GM23248 (cell line): ENCODE results near the gene LTBP3. TPM values are rescaled to one million over a fixed set of nuclear protein-coding genes. Genes with fewer than 3 reads are reported as not detected.

Experiments used
- DNase-seq: peaks from one replicate; pipeline ENCODE4 v3.0.0-alpha.2; 2015
- H2AFZ ChIP-seq: fragments of 200-600 bp; sonication (generic); 2 replicates; pipeline ENCODE4 v1.6.1; 2016; ENCODE audit warnings: antibody characterized with exemption
- H3F3A ChIP-seq: fragments of 200-600 bp; sonication (generic); 2 replicates; pipeline ENCODE4 v1.6.1; 2016; ENCODE audit warnings: mild to moderate bottlenecking, antibody characterized with exemption, mixed run types; ENCODE audit not compliant: insufficient read depth
- H3K27ac ChIP-seq: fragments of 200-600 bp; sonication (generic); 2 replicates; pipeline ENCODE4 v1.5.1; 2016; ENCODE audit warnings: mild to moderate bottlenecking
- H3K27me3 ChIP-seq: fragments of 200-600 bp; sonication (generic); replicated peaks from 2 replicates; pipeline ENCODE4 v1.6.1; 2016; ENCODE audit warnings: mild to moderate bottlenecking; ENCODE audit not compliant: insufficient read depth
- H3K36me3 ChIP-seq: fragments of 200-600 bp; sonication (generic); 2 replicates; pipeline ENCODE4 v1.6.1; 2016; ENCODE audit warnings: low read depth, mild to moderate bottlenecking
- H3K4me1 ChIP-seq: fragments of 200-600 bp; sonication (generic); 2 replicates; pipeline ENCODE4 v1.6.1; 2016; ENCODE audit warnings: mild to moderate bottlenecking; ENCODE audit not compliant: insufficient read depth
- H3K4me2 ChIP-seq: fragments of 200-600 bp; sonication (generic); one replicate; pipeline ENCODE4 v1.6.1; 2016; ENCODE audit warnings: mild to moderate bottlenecking; ENCODE audit not compliant: unreplicated experiment
- H3K4me3 ChIP-seq: fragments of 200-600 bp; sonication (generic); 2 replicates; pipeline ENCODE4 v1.5.1; 2016; ENCODE audit warnings: mild to moderate bottlenecking
- H3K79me2 ChIP-seq: fragments of 200-600 bp; sonication (generic); 2 replicates; pipeline ENCODE4 v1.6.1; 2016; ENCODE audit warnings: mild to moderate bottlenecking; ENCODE audit not compliant: insufficient read depth
- H3K9ac ChIP-seq: fragments of 200-600 bp; sonication (generic); 2 replicates; pipeline ENCODE4 v1.6.1; 2016; ENCODE audit warnings: mild to moderate bottlenecking
- H3K9me2 ChIP-seq: fragments of 200-600 bp; sonication (generic); 2 replicates; pipeline ENCODE4 v1.6.1; 2016; ENCODE audit warnings: mixed run types, mild to moderate bottlenecking, moderate library complexity; ENCODE audit not compliant: insufficient read depth
- H3K9me3 ChIP-seq: fragments of 200-600 bp; sonication (generic); one replicate; pipeline ENCODE4 v1.6.1; 2017; ENCODE audit warnings: low read depth
- H4K20me1 ChIP-seq: fragments of 200-600 bp; sonication (generic); 2 replicates; pipeline ENCODE4 v1.6.0; 2016; ENCODE audit not compliant: insufficient read depth
- EZH2 ChIP-seq: fragments of 200-600 bp; sonication (generic); IDR thresholded peaks from 2 replicates; pipeline ENCODE4 v1.6.1; 2018; ENCODE audit warnings: antibody characterized with exemption, mild to moderate bottlenecking; ENCODE audit not compliant: insufficient read depth, poor library complexity, severe bottlenecking
- EZH2phosphoT487 ChIP-seq: fragments of 200-600 bp; sonication (generic); IDR thresholded peaks from 2 replicates; pipeline ENCODE4 v1.6.1; 2018; ENCODE audit warnings: antibody characterized with exemption, moderate library complexity, mild to moderate bottlenecking, low read depth; ENCODE audit not compliant: insufficient read depth
- WGBS, 2 experiments: methylation state at CpG; one replicate each; pipeline ENCODE4 v1.1.6; 2015 to 2017; ENCODE audit warnings: low lambda C conversion rate in 2 of 2, low coverage in 1 of 2; ENCODE audit errors: missing lambda C conversion rate in 2 of 2; 5-methylcytosine and 5-hydroxymethylcytosine counted together
- in situ Hi-C: fragments of 300-500 bp; cut with MboI; formaldehyde crosslinking; loops from 2 replicates; pipeline ENCODE4 v1.15.0; 2020
- polyA plus RNA-seq: library from polyadenylated mRNA; unstranded; fragments of >200 nt; fragmentation: Nextera tagmentation; extraction: Ambion mirVana; gene quantifications from 2 replicates; pipeline ENCODE4 v1.2.1, GENCODE V29; 2016
- total RNA-seq: library from RNA; depleted of rRNA; stranded (reverse); fragments of >200 nt; shearing (Covaris generic); gene quantifications from 2 replicates; pipeline ENCODE4 v1.2.3, GENCODE V29; 2014

Gene LTBP3
- total and polyA plus RNA-seq, 2 experiments from 2014 or later, result 39.6 to 112 TPM

GRCh38 chr11:65501472-65502273 lies 56.5 kb downstream of the LTBP3 start:
- 0 to 1% methylated on average over 3 of the region's 3 CpGs for WGBS, 2 experiments
- H2AFZ ChIP-seq, result no peak overlapping the region
- H3F3A ChIP-seq, result peaks cover 93% of the 10 kb centered on the region
- H3K4me2 ChIP-seq, result peak overlapping the region; percentile 97
- in situ Hi-C loops, result no loop called here
- TF ChIP-seq EZH2phosphoT487, result 0 out of 2 replicates have a peak, but pooled peaks have one; percentile 4
- TF ChIP-seq EZH2, result no peak
- H3K9me2 ChIP-seq, result no peaks in the 10 kb centered on the region
- H3K27me3 ChIP-seq, result no peaks in the 10 kb centered on the region
- peak overlapping the region; percentile 98 for H3K4me3 ChIP-seq
- H3K79me2 ChIP-seq, result peaks cover 95% of the 10 kb centered on the region
- peaks cover 15% of the 10 kb centered on the region for H3K4me1 ChIP-seq
- peak overlapping the region; percentile 100 for H3K27ac ChIP-seq
- peak; percentile 64 for DNase-seq
- peaks cover 68% of the 10 kb centered on the region for H4K20me1 ChIP-seq
- H3K9me3 ChIP-seq, result no peaks in the 10 kb centered on the region
- peaks cover 75% of the 10 kb centered on the region for H3K36me3 ChIP-seq
- H3K9ac ChIP-seq, result peak overlapping the region; percentile 100

DNA sequence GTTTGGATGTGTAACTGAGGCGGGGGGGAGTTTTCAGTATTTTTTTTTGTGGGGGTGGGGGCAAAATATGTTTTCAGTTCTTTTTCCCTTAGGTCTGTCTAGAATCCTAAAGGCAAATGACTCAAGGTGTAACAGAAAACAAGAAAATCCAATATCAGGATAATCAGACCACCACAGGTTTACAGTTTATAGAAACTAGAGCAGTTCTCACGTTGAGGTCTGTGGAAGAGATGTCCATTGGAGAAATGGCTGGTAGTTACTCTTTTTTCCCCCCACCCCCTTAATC lies 57.0 kb downstream of the LTBP3 start:
- in situ Hi-C loops, result no loop called here
- WGBS, 2 experiments, result 0 to 2% methylated on average over 2 of the region's 2 CpGs
- Histone ChIP-seq H3K36me3 (peaks cover 71% of the 10 kb centered on the region), H3K9ac (peak overlapping the region; percentile 100), H3K27me3 (no peaks in the 10 kb centered on the region), H3K79me2 (peaks cover 95% of the 10 kb centered on the region), H3K4me3 (peak overlapping the region; percentile 98), H3F3A (peaks cover 93% of the 10 kb centered on the region), H3K4me1 (peaks cover 20% of the 10 kb centered on the region), H3K9me2 (no peaks in the 10 kb centered on the region), H3K27ac (peak overlapping the region; percentile 100), H3K4me2 (peak overlapping the region; percentile 97), H2AFZ (no peak overlapping the region), H3K9me3 (no peaks in the 10 kb centered on the region), H4K20me1 (peaks cover 65% of the 10 kb centered on the region)
- TF ChIP-seq EZH2 (no peak), EZH2phosphoT487 (peak; percentile 3; the same call in 1 of the 2 replicates)
- DNase-seq, result no peak

DNA sequence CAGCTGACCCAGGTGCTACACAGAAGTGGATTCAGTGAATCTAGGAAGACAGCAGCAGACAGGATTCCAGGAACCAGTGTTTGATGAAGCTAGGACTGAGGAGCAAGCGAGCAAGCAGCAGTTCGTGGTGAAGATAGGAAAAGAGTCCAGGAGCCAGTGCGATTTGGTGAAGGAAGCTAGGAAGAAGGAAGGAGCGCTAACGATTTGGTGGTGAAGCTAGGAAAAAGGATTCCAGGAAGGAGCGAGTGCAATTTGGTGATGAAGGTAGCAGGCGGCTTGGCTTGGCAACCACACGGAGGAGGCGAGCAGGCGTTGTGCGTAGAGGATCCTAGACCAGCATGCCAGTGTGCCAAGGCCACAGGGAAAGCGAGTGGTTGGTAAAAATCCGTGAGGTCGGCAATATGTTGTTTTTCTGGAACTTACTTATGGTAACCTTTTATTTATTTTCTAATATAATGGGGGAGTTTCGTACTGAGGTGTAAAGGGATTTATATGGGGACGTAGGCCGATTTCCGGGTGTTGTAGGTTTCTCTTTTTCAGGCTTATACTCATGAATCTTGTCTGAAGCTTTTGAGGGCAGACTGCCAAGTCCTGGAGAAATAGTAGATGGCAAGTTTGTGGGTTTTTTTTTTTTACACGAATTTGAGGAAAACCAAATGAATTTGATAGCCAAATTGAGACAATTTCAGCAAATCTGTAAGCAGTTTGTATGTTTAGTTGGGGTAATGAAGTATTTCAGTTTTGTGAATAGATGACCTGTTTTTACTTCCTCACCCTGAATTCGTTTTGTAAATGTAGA lies 57.6 kb downstream of the LTBP3 start:
- WGBS, 2 experiments, result 0 to 1% methylated on average over 20 of the region's 20 CpGs
- peaks cover 26% of the 10 kb centered on the region for H3K4me1 ChIP-seq
- peaks cover 66% of the 10 kb centered on the region for H3K36me3 ChIP-seq
- H3K27me3 ChIP-seq, result no peaks in the 10 kb centered on the region
- peak overlapping the region; percentile 97 for H3K4me2 ChIP-seq
- peaks cover 95% of the 10 kb centered on the region for H3K79me2 ChIP-seq
- peak; percentile 79 for DNase-seq
- H4K20me1 ChIP-seq, result peaks cover 59% of the 10 kb centered on the region
- H2AFZ ChIP-seq, result no peak overlapping the region
- no peaks in the 10 kb centered on the region for H3K9me3 ChIP-seq
- peak overlapping the region; percentile 100 for H3K9ac ChIP-seq
- H3F3A ChIP-seq, result peaks cover 93% of the 10 kb centered on the region
- H3K9me2 ChIP-seq, result no peaks in the 10 kb centered on the region
- peak overlapping the region; percentile 100 for H3K27ac ChIP-seq
- TF ChIP-seq EZH2phosphoT487 (peak; percentile 70; the same call in 1 of the 2 replicates), EZH2 (no peak)
- in situ Hi-C loops, result no loop called here
- H3K4me3 ChIP-seq, result peak overlapping the region; percentile 98

DNA sequence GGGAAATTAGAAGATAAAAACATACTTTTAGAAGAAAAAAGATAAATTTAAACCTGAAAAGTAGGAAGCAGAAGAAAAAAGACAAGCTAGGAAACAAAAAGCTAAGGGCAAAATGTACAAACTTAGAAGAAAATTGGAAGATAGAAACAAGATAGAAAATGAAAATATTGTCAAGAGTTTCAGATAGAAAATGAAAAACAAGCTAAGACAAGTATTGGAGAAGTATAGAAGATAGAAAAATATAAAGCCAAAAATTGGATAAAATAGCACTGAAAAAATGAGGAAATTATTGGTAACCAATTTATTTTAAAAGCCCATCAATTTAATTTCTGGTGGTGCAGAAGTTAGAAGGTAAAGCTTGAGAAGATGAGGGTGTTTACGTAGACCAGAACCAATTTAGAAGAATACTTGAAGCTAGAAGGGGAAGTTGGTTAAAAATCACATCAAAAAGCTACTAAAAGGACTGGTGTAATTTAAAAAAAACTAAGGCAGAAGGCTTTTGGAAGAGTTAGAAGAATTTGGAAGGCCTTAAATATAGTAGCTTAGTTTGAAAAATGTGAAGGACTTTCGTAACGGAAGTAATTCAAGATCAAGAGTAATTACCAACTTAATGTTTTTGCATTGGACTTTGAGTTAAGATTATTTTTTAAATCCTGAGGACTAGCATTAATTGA lies 58.3 kb downstream of the LTBP3 start:
- peaks cover 90% of the 10 kb centered on the region for H3F3A ChIP-seq
- DNase-seq, result no peak
- in situ Hi-C loops, result no loop called here
- peak overlapping the region; percentile 100 for H3K9ac ChIP-seq
- H3K27me3 ChIP-seq, result no peaks in the 10 kb centered on the region
- H3K9me3 ChIP-seq, result no peaks in the 10 kb centered on the region
- TF ChIP-seq EZH2, result no peak
- peak; percentile 94 for TF ChIP-seq EZH2phosphoT487
- peaks cover 95% of the 10 kb centered on the region for H3K79me2 ChIP-seq
- H3K36me3 ChIP-seq, result peaks cover 58% of the 10 kb centered on the region
- no peak overlapping the region for H2AFZ ChIP-seq
- peaks cover 31% of the 10 kb centered on the region for H3K4me1 ChIP-seq
- peak overlapping the region; percentile 100 for H3K27ac ChIP-seq
- WGBS, 2 experiments, result 2 to 4% methylated on average over 3 of the region's 3 CpGs
- H4K20me1 ChIP-seq, result peaks cover 52% of the 10 kb centered on the region
- peak overlapping the region; percentile 97 for H3K4me2 ChIP-seq
- no peaks in the 10 kb centered on the region for H3K9me2 ChIP-seq
- peak overlapping the region; percentile 98 for H3K4me3 ChIP-seq
